ENCODE measurements around the gene SPATA3.

SPATA3 gene

DNA sequence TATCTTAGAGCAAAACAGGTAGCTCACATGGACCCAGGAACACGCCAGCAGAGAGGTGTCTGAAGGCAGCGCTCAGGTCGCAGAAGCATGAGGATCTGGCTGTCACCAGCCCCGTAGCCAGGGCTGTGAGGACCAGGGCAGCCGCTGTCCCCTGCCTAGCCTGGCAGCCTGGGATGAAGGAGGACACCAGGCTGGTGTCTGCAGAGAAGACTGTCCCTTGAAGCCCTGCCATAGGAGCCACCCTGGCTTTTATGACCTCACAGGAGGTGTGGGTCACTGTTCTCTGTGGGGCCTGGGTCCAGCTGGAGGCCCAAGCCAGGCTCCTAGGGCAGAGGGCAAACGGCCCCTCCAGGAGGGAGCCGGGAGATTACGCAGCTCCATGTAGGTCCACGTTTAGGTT, at the start of gene SPATA3:
Gene SPATA3, plus strand, starts transcription at position 301 of the 400 bp plus-strand sequence. CDS start 113 bp downstream, outside the sequence.
- DNase-seq, result peak in 1 of 10 donors; percentile 46
- intact Hi-C loops (cut with DNase I), result no loop called here

DNA sequence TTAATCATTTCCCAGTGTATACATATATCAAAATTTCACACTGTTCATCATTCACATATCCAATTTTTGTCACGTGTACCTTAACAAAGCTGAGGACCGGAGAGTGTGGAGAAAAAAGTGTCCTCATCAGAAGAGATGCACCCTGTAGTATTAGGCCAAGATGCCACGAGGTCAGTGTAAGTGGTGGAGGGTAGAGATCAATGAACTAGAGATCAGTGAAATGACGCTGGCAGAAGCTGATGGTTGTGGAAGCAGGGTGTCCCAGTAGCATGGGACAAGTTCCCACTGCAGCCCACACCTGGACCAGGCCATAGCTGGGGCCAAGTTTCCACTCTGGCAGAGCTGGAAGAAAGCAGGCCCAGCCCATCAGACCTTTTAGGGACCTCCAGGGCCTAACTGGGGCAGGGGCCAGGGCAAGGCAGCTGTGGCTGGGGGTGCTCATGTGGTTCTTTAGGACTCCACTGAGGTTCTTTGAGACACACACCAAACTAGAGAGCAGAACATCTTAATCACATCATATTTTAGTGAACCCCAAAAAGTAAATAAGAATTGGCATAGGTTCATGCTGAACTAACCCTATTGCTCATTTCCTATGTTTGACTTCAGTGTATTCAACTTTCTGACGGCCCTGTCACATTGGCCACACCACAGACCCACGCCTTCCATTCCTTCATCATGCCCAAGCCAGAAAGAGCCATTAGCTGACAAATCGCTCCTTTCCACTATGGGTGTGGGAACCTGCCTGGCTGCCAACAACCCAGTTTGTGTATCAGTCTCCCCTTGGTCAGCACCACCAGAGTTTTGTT, 49.3 kb upstream of the SPATA3 start:
- intact Hi-C loops (cut with DNase I), result no loop called here
- DNase-seq, result peak in 1 of 10 donors; percentile 80

- intact Hi-C loops (cut with DNase I), result no loop called here
- DNase-seq, result peak in 1 of 10 donors; percentile 48
Measured at GRCh38 chr2:230947235-230947576, 48.7 kb upstream of the SPATA3 start.

DNA sequence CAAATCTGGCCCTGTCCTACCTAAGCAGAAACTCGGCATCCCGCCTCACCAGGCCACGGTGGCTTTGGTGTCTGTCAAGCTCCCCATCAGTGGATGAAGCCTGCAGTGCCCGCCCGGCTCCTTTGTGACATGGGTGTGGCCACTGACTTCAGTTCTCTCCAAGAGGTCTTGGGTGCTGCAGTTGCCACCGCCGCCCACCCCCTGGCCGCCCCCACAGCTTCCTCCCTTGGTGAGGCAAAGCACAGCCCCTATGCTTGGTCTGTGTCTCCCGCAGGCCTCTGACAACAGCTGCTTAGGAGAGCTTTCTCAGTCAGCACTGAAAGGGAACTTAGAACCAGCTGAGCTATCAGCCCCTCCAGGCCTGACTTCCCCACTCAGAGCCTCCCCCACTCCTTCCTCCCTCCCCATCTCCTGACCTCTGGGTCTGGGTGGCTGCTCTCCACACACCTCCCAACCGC, 48.0 kb upstream of the SPATA3 start:
- peak in 2 of 10 donors; percentile 78 to 79 for DNase-seq
- intact Hi-C loops (cut with DNase I), result no loop called here

GRCh38 chr2:230949966-230950873, 45.7 kb upstream of the SPATA3 start:
- peak in 1 of 10 donors; percentile 47 for DNase-seq
- intact Hi-C loops (cut with DNase I), result no loop called here

DNA sequence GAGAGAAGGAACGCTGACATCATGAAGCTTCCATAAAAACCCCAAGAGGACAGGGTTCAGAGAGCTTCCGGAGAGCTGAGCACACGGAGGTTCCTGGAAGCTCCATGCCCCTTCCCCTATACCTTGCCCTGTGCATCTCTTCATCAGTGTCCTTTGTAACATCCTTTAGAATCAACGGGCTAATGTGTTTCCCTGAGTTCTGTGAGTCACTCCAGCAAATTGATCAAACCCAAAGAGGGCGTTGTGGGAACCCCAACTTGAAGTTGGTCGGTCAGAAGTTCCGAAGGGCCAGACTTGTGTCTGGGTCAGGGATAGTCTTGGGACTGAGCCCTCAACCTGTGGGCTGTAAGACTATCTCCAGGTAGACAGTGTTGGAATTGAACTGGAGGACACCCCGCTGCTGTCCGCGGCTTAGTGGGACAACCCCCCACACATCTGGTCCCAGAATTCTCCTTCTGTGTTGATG, 45.0 kb upstream of the SPATA3 start:
- intact Hi-C loops (cut with DNase I), result no loop called here
- DNase-seq, result no peak

DNA sequence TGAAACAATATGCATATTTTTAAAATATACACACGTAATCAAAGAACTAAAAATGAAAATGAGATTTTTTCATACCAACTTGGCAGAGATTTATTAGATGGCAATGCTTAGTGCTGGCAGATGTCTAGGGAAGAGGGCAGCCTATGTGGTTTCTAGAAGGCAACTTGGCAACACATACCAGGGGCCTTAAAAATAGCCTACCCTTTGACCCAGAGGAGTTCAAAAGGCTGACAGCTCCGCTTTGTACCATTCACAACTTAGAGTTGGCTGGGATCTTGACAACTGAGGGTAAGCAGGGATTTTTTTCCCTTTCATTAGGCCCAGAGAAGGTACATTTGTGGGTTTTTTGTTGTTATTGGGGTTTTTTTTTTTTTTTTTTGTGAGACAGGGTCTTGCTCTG, 44.5 kb upstream of the SPATA3 start:
- no peak for DNase-seq
- intact Hi-C loops (cut with DNase I), result no loop called here

DNA sequence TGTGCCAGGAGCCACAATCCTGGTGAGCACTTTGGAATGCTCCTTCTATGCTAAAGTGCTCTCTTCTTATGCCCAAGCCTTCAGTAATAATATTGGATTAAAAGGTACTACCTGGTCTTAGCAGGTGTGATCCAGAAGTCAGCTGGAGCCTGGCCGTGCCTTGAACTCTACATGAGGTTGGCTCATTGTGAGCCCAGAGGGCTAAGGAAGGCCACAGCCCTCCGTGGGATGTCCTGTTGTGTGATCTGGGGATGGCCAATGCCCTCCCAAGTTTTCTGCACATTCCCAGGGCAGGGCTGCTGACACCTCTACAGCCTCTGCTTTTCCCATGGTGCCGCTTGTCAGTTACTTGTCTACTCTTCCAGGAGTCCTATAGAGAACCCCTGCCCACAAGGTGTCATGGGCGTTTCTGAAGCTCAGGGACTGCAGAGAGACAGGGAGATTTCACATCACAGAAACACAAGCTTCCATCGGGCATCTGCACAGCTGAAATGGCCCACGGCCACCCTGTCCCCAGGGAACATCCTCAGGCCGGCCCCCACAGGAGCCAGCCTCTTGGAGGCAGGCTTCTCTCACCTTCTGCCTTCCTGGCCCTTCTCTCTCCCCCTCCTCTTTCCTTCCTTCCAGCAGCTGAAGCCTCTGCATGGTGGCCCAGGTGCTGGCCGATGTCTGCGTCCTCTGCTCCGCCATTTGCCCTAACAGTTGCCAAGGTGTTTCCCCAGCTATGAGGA, 43.5 kb upstream of the SPATA3 start:
- intact Hi-C loops (cut with DNase I), result no loop called here
- no peak for DNase-seq

- intact Hi-C loops (cut with DNase I), result no loop called here
- DNase-seq, result no peak
Measured at GRCh38 chr2:230953845-230954244, 42.1 kb upstream of the SPATA3 start.

DNA sequence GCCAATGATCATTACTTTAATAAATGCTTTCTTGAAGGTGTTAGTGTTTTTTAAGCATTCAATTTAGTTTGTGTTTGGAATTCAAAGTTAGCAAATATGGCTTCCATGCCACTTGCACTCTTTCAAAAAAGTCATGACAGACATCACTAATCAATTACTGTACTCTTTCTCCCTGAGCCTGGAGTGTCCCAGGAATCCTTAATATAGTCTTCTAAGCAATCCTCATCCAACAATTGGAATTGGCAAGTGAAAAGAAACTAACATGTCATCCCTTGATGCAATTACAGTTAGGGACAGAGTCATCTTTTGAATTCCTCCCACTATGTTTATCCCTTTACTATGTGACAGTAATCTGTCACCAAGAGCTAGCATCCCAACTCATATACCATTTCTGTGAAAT, 41.2 kb upstream of the SPATA3 start:
- DNase-seq, result no peak
- intact Hi-C loops (cut with DNase I), result no loop called here

DNA sequence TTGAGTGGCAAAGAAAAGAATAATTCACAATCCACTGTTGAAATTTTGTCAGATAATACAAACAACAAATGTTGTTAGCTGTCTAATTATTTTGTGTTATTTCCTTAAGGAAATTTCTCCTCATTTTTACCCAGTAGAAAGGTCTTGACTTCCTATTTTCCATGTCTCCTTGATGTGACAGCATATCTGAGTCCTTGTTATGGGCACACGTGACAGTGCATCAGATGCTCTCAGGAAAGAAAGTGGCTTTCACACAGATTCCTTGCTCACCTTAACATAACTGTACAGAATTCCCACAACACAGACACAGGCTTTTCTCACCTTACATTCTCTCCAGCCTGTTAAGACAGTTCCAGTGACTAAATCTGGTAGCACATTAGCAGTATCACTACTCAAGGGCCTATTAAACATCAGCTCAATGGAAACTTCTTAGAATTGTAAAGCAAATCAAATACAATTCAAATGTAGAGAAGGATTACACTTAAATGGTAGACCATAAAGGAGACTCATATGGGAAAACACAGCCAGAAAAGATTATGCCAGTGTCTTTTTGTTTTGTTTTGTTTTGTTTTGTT, 40.7 kb upstream of the SPATA3 start:
- intact Hi-C loops (cut with DNase I), result no loop called here
- DNase-seq, result no peak

- peak in 3 of 10 donors; percentile 24 to 34 (median 26) for DNase-seq
- intact Hi-C loops (cut with DNase I), result no loop called here
Measured at GRCh38 chr2:230956827-230957755, 38.8 kb upstream of the SPATA3 start.

- DNase-seq, result no peak
- intact Hi-C loops (cut with DNase I), result no loop called here
Measured at GRCh38 chr2:230957756-230958391, 38.0 kb upstream of the SPATA3 start.

DNA sequence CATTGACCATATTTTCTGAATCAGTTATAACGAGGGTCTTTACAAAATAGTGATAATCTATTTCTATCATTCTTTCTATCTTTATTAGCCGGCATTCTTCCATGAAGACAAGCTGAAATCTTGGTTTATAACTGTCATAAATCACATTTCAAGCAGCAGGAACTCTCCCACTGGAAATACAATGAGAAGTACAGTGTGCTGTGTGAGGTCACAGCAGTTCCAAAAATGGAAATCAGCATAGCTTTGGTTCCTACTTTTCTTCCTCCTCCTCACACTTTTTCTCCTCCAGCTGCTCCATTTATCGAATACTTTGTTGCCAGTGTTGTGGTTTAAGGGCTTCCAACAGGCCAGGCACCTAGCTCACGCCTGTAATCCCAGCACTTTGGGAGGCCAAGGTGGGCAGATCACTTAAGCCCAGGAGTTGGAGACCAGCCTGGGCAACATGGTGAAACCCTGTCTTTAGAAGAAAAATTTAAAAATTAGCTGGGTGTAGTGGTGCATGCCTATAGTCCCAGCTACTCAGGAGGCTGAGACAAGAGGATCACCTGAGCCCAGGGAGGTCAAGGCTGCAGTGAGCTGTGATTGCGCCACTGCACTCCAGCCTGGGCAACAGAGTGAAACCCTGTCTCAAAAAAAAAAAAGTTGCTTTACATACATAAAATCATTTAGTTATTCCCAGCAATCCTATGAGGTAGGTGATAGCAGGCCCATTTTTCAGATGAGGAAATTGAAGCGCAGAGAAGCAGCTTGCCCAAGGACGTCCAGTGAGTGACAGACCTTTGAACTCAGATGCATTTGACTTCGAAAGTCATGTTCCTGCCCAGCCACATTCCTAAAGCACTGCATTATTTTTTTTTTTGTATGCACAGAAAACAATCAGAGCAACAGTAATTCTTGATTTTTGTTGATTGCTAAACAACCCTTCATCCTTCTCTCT, 36.8 kb upstream of the SPATA3 start:
- DNase-seq, result no peak
- intact Hi-C loops (cut with DNase I), result no loop called here

DNA sequence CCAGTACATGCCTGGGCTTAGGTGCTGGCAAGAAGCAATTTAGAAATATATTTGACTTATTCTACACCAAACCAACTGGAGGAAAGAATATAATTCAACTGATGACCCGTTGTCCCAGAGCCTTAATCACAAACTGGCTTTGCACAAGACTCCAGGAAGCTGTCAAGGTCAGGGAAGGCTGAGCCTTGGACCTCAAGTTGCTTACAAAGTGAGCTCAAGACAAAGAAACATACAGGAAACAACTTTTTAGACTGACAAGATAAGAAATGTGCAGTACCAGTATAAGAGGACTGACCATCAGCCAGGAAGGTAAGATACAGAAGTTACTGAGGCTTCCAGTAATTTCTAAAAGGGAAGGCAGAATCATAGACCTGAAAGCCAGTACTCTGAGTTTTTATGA, 35.9 kb upstream of the SPATA3 start:
- DNase-seq, result no peak
- intact Hi-C loops (cut with DNase I), result no loop called here

DNA sequence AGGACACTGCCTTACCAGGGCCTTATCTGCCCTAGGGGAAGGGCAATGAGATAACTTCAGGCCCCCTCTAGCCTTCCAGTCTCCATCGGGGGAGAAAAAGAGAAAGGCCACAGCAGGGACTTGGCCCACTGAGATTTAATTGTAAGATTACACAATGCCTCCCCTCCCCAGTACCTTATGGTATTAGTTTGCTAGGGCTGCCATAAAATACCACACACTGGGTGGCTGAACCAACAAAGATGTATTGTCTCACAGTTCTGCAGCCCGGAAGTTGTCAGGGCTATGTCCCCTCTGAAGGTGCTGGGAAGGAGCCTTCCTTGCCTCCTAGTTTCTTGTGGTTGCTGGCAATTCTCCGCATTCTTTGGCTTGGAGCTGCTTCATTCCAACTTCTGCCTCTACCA, 34.8 kb upstream of the SPATA3 start:
- DNase-seq, result no peak
- intact Hi-C loops (cut with DNase I), result no loop called here

DNA sequence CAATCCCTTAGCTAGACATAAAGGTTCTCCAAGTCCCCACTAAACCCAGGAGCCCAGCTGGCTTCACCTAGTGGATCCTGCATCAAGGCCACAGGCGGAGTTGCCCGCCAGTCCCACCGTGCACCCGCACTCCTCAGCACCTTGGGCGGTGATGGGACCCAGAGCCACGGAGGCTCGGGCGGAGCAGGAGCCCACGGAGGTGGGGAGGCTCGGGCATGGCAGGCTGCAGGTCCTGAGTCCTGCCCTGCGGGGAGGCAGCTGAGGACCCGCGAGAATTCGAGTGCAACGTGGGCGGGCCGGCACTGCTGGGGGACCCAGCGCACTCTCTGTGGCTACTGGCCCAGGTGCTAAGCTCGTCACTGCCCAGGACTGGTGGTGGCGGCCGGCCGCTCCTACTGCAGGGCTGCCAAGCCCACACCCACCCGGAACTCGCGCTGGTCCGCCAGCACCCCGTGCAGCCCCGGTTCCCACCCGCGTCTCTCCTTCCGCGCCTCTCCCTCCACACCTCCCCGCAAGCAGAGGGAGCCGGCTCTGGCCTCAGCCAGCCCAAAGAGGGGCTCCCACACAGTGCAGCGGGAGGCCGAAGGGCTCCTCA, 31.7 kb upstream of the SPATA3 start:
- intact Hi-C loops (cut with DNase I), result no loop called here
- DNase-seq, result no peak
